Fibroblast of the aortic adventitia (primary cell): Measurements from ENCODE around the gene SPCS3. TPM values are rescaled to one million over a fixed set of nuclear protein-coding genes. Genes with fewer than 3 reads are reported as not detected.

Experiments used
- DNase-seq: peaks from one replicate; pipeline ENCODE4 v3.0.0-alpha.2; 2010; ENCODE audit warnings: low read depth
- H3K4me3 ChIP-seq: 2 replicates; pipeline ENCODE4 v1.5.1; 2011; ENCODE audit warnings: low read depth, mild to moderate bottlenecking, control low read depth, low read length, moderate library complexity
- CTCF ChIP-seq: IDR thresholded peaks from 2 replicates; pipeline ENCODE4 v1.5.1; 2011; ENCODE audit warnings: mild to moderate bottlenecking, low read length, control low read depth, inconsistent platforms; ENCODE audit not compliant: insufficient read depth
- total RNA-seq: library from RNA; depleted of rRNA; stranded (reverse); fragments of >200 nt; gene quantifications from 2 replicates; pipeline ENCODE4 v1.2.3, GENCODE V29; 2012; ENCODE audit warnings: low replicate concordance

Gene SPCS3
- total RNA-seq, 1 donor, result 148 TPM

DNA sequence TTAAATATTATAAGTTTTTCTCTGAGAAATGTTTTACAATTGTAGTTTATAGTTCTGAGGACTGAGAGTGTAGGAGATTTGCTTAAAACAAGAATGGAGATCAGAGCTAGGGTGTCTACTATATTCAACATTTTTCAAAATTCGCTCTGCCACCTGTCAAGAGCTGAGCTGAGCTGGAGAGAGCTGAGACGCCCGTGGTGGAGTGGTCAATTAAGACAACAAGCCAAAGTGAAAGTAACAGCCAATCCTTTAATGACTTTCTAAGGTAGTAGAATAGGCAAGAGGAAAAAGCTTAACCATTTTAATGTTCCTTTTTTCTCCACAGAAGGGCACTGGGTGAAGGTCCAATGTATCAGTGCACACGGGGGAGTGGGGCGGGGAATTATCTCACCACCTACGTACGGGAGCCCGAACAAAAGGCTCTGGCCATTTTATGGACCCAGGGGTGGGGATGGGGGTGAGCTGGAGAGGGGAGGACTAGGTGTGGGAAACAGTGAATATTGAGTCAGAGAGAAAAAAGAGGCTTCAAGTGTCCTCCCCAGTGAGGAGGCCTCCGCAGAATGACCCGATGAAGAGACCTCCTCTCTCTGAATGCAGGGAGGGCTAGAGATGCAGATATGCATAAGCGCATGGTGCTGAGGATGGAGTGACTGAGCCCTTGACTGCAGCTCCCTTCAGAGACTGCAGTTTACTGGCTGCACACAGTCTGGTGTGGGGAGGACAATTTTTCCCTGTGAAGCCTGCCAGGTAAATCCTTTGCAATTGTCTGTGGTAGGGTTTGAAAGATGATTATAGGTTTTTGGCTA, 60.8 kb downstream of the SPCS3 start:
- no peak for TF ChIP-seq CTCF
- H3K4me3 ChIP-seq, result no peak overlapping the region
- DNase-seq, result no peak

Other genes with a start within 250 kb of the SPCS3 start
- gene SPATA4, start 124.4 kb upstream of the SPCS3 start, total RNA-seq, result 0.36 TPM in 1 of 2 replicates, not detected in the other
- 0.09 TPM in 1 of 2 replicates, not detected in the other for gene ASB5, start 50.7 kb upstream of the SPCS3 start, total RNA-seq